ENCODE data around the gene RAPGEF4.
A peak's percentile ranks its signal among the peaks of the same experiment; 100 is the strongest.

DNA sequence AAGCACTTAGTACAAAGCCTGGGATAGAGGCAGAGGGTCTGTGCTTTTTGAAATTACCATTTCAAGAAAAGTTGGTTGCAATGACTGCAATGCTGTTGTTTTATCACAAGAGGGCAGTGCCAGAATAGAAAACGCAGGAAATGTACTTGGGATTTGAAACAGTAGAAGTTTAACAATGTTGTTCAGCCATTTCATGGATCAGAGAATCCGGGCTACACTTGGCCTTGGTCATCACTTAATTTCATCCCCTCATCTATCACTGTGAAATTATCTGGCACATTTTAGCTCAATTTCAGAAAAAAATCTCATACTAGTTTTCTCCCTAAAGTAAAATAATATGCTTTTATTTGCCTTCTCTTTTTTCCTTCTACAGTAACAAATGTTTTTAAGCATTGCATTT lies 70.8 kb downstream of the RAPGEF4 start:
- TF ChIP-seq, protein P1, sequence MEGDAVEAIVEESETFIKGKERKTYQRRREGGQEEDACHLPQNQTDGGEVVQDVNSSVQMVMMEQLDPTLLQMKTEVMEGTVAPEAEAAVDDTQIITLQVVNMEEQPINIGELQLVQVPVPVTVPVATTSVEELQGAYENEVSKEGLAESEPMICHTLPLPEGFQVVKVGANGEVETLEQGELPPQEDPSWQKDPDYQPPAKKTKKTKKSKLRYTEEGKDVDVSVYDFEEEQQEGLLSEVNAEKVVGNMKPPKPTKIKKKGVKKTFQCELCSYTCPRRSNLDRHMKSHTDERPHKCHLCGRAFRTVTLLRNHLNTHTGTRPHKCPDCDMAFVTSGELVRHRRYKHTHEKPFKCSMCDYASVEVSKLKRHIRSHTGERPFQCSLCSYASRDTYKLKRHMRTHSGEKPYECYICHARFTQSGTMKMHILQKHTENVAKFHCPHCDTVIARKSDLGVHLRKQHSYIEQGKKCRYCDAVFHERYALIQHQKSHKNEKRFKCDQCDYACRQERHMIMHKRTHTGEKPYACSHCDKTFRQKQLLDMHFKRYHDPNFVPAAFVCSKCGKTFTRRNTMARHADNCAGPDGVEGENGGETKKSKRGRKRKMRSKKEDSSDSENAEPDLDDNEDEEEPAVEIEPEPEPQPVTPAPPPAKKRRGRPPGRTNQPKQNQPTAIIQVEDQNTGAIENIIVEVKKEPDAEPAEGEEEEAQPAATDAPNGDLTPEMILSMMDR (IDR thresholded peaks at IDR 0.05; ENCODE audit: control extremely low read depth in 1 of 3, insufficient read depth in 1 of 3, low read depth in 1 of 3, low read length in 3 of 3) = peak in 2 of 3 experiments; percentile 67 to 86; a peak in 3 of 4 replicates
- TF ChIP-seq JUND (IDR thresholded peaks at IDR 0.05; ENCODE audit: low read length) = no peak
- no peak for TF ChIP-seq KDM1A (IDR thresholded peaks at IDR 0.05; ENCODE audit: borderline replicate concordance, low read length)
- no peak for TF ChIP-seq BRCA1 (IDR thresholded peaks at IDR 0.05; ENCODE audit: low read depth, low read length)
- TF ChIP-seq YY1 (IDR thresholded peaks at IDR 0.05; ENCODE audit: low read depth, low read length) = peak; percentile 42; the same call in 1 of the 2 replicates
- TF ChIP-seq SP1 (IDR thresholded peaks at IDR 0.05; ENCODE audit: low read depth, low read length) = no peak
- TF ChIP-seq RBBP5 (IDR thresholded peaks at IDR 0.05; ENCODE audit: borderline replicate concordance, low read depth, low read length) = no peak
- TF ChIP-seq EP300 (IDR thresholded peaks at IDR 0.05; ENCODE audit: borderline replicate concordance in 1 of 2, low read depth in 2 of 2, low read length in 2 of 2) = no peak

Measured in H1 (cell line).